ENCODE data around the gene PRKCZ. TPM values are rescaled to one million over a fixed set of nuclear protein-coding genes. Genes with fewer than 3 reads are reported as not detected.

The PRKCZ gene
- polyA plus RNA-seq, 1 of the 3 experiments (the other 2 are of a cell fraction), result 24.2 TPM

DNA sequence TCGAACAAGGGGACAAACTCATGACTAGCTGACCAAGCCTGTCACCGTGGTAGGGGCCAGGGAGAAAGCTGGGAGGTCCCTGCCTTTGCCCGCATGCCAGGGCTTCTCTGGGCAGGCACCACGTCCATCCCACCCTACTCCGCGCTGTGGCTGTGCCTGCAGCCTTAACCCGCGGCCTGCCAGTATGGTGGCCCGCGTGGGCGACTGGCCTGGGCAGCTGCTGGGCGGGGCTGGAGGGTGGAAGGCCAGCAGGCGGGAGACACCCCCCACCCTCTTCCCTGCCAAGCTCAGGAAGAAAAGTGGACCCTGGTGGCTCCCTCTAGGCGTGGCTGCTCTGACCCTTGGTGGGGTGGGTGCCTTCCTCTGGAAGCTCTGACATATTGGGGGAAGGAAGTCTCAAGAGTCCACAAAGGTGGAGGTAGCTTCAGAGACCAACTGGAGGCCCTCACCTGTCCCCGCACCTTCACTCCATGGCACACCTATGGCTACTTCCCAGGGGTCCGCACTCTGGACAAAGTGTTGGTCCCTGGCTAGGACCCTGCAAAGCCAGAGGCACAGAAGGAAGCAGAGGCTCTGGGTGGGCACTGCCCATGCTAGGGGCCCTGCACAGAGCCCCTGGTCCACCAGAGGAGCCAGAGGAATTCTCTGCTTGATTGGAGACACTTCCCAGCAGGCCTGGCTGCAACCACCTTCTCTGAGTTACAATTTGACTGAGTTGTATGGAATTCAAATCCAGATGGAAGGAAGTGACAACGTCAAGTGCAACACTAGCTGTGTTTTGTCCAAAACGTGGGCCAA is 174.6 kb downstream of the PRKCZ start:
- Histone ChIP-seq H3K9ac (no peak overlapping the region), H3K27me3 (ENCODE audit: insufficient read depth) (no peaks in the 10 kb centered on the region), H4K20me1 (ENCODE audit: insufficient read depth) (peaks cover 11% of the 10 kb centered on the region), H3K4me3 (ENCODE audit: low read depth in 2 of 2, low read length in 1 of 2) (no peak overlapping the region), H3F3A (replicated peaks; ENCODE audit: insufficient read depth) (no peaks in the 10 kb centered on the region), H3K4me1 (ENCODE audit: control insufficient read depth in 1 of 2, insufficient read depth in 2 of 2, low read depth in 1 of 2, low read length in 1 of 2) (peaks cover 0 to 11% of the 10 kb centered on the region in 2 experiments; a peak in 1 of 4 replicates), H3K9me3 (no peaks in the 10 kb centered on the region), H3K9me2 (no peaks in the 10 kb centered on the region), H3K27ac (ENCODE audit: low read depth in 2 of 2, low read length in 1 of 2) (no peak overlapping the region), H2AFZ (ENCODE audit: low read depth) (no peak overlapping the region), H3K79me2 (ENCODE audit: insufficient read depth) (peaks cover 16% of the 10 kb centered on the region), H3K4me2 (no peak overlapping the region), H3K36me3 (replicated peaks in 1 of 2; ENCODE audit: control insufficient read depth in 1 of 2, insufficient read depth in 2 of 2, low read length in 1 of 2) (no peaks in the 10 kb centered on the region)
- WGBS (ENCODE audit: low lambda C conversion rate), result 85% methylated on average over 7 of the region's 18 CpGs
- DNase-seq, result no peak
- CTCF ChIA-PET, result interaction anchor here (1.5 kb wide), 1 partner anchor 30 kb away, joined by 7 read pairs; the partner anchor contains the start of gene FAAP20
- TF ChIP-seq FOXM1 (IDR thresholded peaks at IDR 0.05; ENCODE audit: low read depth), result no peak
- TF ChIP-seq, protein P1, sequence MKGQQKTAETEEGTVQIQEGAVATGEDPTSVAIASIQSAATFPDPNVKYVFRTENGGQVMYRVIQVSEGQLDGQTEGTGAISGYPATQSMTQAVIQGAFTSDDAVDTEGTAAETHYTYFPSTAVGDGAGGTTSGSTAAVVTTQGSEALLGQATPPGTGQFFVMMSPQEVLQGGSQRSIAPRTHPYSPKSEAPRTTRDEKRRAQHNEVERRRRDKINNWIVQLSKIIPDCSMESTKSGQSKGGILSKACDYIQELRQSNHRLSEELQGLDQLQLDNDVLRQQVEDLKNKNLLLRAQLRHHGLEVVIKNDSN (IDR thresholded peaks at IDR 0.05; ENCODE audit: borderline replicate concordance, low read depth), result no peak
- TF ChIP-seq NFIC (IDR thresholded peaks at IDR 0.05; ENCODE audit: borderline replicate concordance), result no peak
- TF ChIP-seq, protein P2, sequence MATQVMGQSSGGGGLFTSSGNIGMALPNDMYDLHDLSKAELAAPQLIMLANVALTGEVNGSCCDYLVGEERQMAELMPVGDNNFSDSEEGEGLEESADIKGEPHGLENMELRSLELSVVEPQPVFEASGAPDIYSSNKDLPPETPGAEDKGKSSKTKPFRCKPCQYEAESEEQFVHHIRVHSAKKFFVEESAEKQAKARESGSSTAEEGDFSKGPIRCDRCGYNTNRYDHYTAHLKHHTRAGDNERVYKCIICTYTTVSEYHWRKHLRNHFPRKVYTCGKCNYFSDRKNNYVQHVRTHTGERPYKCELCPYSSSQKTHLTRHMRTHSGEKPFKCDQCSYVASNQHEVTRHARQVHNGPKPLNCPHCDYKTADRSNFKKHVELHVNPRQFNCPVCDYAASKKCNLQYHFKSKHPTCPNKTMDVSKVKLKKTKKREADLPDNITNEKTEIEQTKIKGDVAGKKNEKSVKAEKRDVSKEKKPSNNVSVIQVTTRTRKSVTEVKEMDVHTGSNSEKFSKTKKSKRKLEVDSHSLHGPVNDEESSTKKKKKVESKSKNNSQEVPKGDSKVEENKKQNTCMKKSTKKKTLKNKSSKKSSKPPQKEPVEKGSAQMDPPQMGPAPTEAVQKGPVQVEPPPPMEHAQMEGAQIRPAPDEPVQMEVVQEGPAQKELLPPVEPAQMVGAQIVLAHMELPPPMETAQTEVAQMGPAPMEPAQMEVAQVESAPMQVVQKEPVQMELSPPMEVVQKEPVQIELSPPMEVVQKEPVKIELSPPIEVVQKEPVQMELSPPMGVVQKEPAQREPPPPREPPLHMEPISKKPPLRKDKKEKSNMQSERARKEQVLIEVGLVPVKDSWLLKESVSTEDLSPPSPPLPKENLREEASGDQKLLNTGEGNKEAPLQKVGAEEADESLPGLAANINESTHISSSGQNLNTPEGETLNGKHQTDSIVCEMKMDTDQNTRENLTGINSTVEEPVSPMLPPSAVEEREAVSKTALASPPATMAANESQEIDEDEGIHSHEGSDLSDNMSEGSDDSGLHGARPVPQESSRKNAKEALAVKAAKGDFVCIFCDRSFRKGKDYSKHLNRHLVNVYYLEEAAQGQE (IDR thresholded peaks at IDR 0.05; ENCODE audit: low read depth, low read length), result no peak
- TF ChIP-seq, protein P3, sequence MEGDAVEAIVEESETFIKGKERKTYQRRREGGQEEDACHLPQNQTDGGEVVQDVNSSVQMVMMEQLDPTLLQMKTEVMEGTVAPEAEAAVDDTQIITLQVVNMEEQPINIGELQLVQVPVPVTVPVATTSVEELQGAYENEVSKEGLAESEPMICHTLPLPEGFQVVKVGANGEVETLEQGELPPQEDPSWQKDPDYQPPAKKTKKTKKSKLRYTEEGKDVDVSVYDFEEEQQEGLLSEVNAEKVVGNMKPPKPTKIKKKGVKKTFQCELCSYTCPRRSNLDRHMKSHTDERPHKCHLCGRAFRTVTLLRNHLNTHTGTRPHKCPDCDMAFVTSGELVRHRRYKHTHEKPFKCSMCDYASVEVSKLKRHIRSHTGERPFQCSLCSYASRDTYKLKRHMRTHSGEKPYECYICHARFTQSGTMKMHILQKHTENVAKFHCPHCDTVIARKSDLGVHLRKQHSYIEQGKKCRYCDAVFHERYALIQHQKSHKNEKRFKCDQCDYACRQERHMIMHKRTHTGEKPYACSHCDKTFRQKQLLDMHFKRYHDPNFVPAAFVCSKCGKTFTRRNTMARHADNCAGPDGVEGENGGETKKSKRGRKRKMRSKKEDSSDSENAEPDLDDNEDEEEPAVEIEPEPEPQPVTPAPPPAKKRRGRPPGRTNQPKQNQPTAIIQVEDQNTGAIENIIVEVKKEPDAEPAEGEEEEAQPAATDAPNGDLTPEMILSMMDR (IDR thresholded peaks at IDR 0.05), result no peak
- TF ChIP-seq, protein P4, sequence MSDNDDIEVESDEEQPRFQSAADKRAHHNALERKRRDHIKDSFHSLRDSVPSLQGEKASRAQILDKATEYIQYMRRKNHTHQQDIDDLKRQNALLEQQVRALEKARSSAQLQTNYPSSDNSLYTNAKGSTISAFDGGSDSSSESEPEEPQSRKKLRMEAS (IDR thresholded peaks at IDR 0.05; ENCODE audit: low read depth), result no peak
- no peak for TF ChIP-seq GABPA (IDR thresholded peaks at IDR 0.05; ENCODE audit: low read depth)
- no peak for TF ChIP-seq POLR2AphosphoS5 (IDR thresholded peaks at IDR 0.05; ENCODE audit: low read depth, low read length)
- TF ChIP-seq, protein P5, sequence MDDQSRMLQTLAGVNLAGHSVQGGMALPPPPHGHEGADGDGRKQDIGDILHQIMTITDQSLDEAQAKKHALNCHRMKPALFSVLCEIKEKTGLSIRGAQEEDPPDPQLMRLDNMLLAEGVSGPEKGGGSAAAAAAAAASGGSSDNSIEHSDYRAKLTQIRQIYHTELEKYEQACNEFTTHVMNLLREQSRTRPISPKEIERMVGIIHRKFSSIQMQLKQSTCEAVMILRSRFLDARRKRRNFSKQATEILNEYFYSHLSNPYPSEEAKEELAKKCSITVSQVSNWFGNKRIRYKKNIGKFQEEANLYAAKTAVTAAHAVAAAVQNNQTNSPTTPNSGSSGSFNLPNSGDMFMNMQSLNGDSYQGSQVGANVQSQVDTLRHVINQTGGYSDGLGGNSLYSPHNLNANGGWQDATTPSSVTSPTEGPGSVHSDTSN (IDR thresholded peaks at IDR 0.05), result no peak
- TF ChIP-seq FOXJ3 (CRISPR knock-in tag; IDR thresholded peaks at IDR 0.05), result no peak
- TF ChIP-seq, protein P6, sequence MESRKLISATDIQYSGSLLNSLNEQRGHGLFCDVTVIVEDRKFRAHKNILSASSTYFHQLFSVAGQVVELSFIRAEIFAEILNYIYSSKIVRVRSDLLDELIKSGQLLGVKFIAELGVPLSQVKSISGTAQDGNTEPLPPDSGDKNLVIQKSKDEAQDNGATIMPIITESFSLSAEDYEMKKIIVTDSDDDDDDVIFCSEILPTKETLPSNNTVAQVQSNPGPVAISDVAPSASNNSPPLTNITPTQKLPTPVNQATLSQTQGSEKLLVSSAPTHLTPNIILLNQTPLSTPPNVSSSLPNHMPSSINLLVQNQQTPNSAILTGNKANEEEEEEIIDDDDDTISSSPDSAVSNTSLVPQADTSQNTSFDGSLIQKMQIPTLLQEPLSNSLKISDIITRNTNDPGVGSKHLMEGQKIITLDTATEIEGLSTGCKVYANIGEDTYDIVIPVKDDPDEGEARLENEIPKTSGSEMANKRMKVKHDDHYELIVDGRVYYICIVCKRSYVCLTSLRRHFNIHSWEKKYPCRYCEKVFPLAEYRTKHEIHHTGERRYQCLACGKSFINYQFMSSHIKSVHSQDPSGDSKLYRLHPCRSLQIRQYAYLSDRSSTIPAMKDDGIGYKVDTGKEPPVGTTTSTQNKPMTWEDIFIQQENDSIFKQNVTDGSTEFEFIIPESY (IDR thresholded peaks at IDR 0.05; ENCODE audit: borderline replicate concordance, low read depth), result no peak
- TF ChIP-seq SIN3A (IDR thresholded peaks at IDR 0.05; ENCODE audit: borderline replicate concordance, low read depth, low read length), result no peak
- no peak for TF ChIP-seq FOSL2 (IDR thresholded peaks at IDR 0.05; ENCODE audit: borderline replicate concordance, low read depth)
- no peak for TF ChIP-seq YY1 (IDR thresholded peaks at IDR 0.05; ENCODE audit: low read depth)
- TF ChIP-seq RCOR1 (IDR thresholded peaks at IDR 0.05; ENCODE audit: low read length), result no peak
- TF ChIP-seq TCF12 (IDR thresholded peaks at IDR 0.05), result no peak
- TF ChIP-seq GATA2 (CRISPR knock-in tag; IDR thresholded peaks at IDR 0.05), result no peak
- no peak for TF ChIP-seq ELF1 (IDR thresholded peaks at IDR 0.05)
- TF ChIP-seq, protein P7, sequence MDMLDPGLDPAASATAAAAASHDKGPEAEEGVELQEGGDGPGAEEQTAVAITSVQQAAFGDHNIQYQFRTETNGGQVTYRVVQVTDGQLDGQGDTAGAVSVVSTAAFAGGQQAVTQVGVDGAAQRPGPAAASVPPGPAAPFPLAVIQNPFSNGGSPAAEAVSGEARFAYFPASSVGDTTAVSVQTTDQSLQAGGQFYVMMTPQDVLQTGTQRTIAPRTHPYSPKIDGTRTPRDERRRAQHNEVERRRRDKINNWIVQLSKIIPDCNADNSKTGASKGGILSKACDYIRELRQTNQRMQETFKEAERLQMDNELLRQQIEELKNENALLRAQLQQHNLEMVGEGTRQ (IDR thresholded peaks at IDR 0.05; ENCODE audit: borderline replicate concordance, low read depth, low read length), result no peak
- POLR2A ChIA-PET, result interaction anchor here (0.6 kb wide), 1 partner anchor 85 kb away, joined by 4 read pairs; no protein-coding TSS in a partner anchor

Measured in SK-N-SH (cell line).